Measurements from ENCODE around the gene LTBP2.

The LTBP2 gene

DNA sequence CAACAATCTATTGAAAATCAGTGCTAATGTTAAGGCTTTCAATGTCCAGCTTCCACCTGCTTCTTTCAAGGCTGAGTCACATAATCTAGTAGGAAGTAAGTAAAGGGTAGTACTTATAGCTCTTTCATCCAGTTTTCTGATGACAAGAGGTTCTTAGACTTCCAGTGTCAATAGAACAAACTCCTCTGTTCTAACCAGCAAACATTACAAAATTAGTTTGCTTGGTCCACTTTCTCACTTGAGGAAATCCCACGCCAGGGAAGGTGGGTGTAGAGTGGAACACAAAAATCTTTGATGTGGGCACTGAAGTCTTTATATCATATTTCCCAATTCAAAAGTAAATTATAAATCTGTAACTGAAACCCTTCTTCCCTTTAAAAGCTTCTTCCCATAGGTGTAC lies 121.6 kb downstream of the LTBP2 start:
- no peak overlapping the region for H3K27ac ChIP-seq (replicated peaks)
- no peak for DNase-seq (ENCODE audit: low read depth in 1 of 2, low spot score in 1 of 2)
- no peak overlapping the region for H3K4me3 ChIP-seq (replicated peaks; ENCODE audit: insufficient read depth, low read length)
- H3K27me3 ChIP-seq (ENCODE audit: insufficient read depth, poor library complexity, severe bottlenecking) = no peaks in the 10 kb centered on the region
- TF ChIP-seq SPI1 (IDR thresholded peaks at IDR 0.05; ENCODE audit: borderline replicate concordance, low read depth) = no peak
- TF ChIP-seq, protein P1, sequence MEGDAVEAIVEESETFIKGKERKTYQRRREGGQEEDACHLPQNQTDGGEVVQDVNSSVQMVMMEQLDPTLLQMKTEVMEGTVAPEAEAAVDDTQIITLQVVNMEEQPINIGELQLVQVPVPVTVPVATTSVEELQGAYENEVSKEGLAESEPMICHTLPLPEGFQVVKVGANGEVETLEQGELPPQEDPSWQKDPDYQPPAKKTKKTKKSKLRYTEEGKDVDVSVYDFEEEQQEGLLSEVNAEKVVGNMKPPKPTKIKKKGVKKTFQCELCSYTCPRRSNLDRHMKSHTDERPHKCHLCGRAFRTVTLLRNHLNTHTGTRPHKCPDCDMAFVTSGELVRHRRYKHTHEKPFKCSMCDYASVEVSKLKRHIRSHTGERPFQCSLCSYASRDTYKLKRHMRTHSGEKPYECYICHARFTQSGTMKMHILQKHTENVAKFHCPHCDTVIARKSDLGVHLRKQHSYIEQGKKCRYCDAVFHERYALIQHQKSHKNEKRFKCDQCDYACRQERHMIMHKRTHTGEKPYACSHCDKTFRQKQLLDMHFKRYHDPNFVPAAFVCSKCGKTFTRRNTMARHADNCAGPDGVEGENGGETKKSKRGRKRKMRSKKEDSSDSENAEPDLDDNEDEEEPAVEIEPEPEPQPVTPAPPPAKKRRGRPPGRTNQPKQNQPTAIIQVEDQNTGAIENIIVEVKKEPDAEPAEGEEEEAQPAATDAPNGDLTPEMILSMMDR (IDR thresholded peaks at IDR 0.05; ENCODE audit: insufficient read depth, low read length) = no peak
- no peak for TF ChIP-seq GABPA (IDR thresholded peaks at IDR 0.05; ENCODE audit: low read depth)
- TF ChIP-seq POLR2AphosphoS5 (IDR thresholded peaks at IDR 0.05; ENCODE audit: low read depth) = no peak
- TF ChIP-seq, protein P2, sequence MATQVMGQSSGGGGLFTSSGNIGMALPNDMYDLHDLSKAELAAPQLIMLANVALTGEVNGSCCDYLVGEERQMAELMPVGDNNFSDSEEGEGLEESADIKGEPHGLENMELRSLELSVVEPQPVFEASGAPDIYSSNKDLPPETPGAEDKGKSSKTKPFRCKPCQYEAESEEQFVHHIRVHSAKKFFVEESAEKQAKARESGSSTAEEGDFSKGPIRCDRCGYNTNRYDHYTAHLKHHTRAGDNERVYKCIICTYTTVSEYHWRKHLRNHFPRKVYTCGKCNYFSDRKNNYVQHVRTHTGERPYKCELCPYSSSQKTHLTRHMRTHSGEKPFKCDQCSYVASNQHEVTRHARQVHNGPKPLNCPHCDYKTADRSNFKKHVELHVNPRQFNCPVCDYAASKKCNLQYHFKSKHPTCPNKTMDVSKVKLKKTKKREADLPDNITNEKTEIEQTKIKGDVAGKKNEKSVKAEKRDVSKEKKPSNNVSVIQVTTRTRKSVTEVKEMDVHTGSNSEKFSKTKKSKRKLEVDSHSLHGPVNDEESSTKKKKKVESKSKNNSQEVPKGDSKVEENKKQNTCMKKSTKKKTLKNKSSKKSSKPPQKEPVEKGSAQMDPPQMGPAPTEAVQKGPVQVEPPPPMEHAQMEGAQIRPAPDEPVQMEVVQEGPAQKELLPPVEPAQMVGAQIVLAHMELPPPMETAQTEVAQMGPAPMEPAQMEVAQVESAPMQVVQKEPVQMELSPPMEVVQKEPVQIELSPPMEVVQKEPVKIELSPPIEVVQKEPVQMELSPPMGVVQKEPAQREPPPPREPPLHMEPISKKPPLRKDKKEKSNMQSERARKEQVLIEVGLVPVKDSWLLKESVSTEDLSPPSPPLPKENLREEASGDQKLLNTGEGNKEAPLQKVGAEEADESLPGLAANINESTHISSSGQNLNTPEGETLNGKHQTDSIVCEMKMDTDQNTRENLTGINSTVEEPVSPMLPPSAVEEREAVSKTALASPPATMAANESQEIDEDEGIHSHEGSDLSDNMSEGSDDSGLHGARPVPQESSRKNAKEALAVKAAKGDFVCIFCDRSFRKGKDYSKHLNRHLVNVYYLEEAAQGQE (IDR thresholded peaks at IDR 0.05; ENCODE audit: insufficient replicate concordance, low read depth) = no peak

DNA sequence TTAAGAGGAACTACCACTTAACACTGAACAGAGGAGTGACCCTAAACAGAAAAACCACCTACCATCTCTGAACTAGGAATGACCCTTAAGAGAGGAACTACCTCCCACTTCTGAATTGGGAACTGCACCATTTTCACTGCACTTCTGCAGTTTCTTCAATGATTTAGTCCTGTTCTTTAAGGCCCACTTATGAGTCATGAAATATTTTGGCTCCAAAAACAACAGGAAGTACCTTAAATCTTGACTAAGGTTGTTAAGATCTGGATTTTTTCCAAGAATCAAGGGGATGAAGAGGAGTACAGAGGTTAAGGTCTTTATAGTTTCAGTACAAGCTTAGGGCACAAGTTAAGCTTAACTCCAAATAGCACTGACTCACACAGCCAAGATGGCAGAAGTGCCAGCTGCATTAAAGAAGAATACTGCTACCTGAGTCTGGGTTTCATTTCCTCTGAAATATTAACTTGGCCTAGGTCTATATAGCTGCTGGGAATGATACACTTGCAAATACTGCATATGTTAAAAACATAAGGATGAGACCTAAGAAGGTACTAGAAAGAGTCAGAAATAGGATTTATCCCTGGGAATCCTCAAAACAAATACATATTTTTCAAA lies 123.1 kb downstream of the LTBP2 start:
- TF ChIP-seq POLR2AphosphoS5 (IDR thresholded peaks at IDR 0.05; ENCODE audit: low read depth) = no peak
- peak; percentile 76 for TF ChIP-seq SPI1 (IDR thresholded peaks at IDR 0.05; ENCODE audit: borderline replicate concordance, low read depth)
- Histone ChIP-seq H3K27ac (replicated peaks) (no peak overlapping the region), H3K27me3 (ENCODE audit: insufficient read depth, poor library complexity, severe bottlenecking) (no peaks in the 10 kb centered on the region), H3K4me3 (replicated peaks; ENCODE audit: insufficient read depth, low read length) (no peak overlapping the region)
- DNase-seq (ENCODE audit: low read depth in 1 of 2, low spot score in 1 of 2) = peak in 1 of 2 experiments; percentile 16

DNA sequence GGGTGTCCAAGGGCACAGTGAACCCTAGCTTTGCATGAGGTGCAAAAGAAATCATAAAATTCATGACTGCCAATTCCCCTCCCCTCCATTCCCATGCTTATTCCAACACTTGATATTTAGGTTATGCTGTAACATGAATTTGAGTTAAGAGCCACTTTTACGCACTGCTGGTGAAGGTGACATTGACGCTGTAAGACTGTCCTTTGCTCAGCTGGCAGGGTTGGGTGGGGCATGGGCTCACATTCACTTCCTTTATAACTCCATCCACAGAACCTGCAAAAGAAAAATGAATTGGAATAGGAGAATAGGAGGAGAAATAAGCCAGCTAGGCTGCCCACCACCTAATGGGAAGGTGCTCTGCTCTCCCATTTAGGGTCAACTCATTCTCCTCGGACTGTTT lies 125.9 kb downstream of the LTBP2 start:
- no peak for DNase-seq (ENCODE audit: low read depth in 1 of 2, low spot score in 1 of 2)
- H3K4me3 ChIP-seq (replicated peaks; ENCODE audit: insufficient read depth, low read length) = no peak overlapping the region
- H3K27me3 ChIP-seq (ENCODE audit: insufficient read depth, poor library complexity, severe bottlenecking) = no peaks in the 10 kb centered on the region
- TF ChIP-seq, protein P2 (IDR thresholded peaks at IDR 0.05; ENCODE audit: insufficient replicate concordance, low read depth) = no peak
- TF ChIP-seq GABPA (IDR thresholded peaks at IDR 0.05; ENCODE audit: low read depth) (no peak), POLR2AphosphoS5 (IDR thresholded peaks at IDR 0.05; ENCODE audit: low read depth) (no peak), SPI1 (IDR thresholded peaks at IDR 0.05; ENCODE audit: borderline replicate concordance, low read depth) (no peak)
- TF ChIP-seq, protein P1 (IDR thresholded peaks at IDR 0.05; ENCODE audit: insufficient read depth, low read length) = no peak
- no peak overlapping the region for H3K27ac ChIP-seq (replicated peaks)

DNA sequence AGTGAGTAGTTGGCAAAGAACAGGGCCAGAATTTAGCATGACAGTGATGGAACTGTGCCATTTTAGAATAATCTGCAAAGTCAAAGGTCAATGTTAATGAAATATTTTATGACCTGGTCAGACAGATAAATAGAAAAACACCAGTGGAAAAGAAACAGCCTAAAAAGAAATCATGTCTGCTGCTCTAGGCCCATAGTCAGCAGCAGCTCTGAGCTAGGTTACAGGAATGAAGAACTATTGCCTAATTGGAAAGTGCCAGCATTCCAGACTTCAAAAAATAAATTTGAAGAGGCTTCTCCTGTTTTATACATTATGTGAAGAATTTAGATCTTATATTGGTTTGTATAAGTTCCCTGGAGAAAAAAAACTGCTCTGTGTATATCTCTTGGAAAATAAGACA lies 128.7 kb downstream of the LTBP2 start:
- H3K27ac ChIP-seq (replicated peaks) = no peak overlapping the region
- H3K27me3 ChIP-seq (ENCODE audit: insufficient read depth, poor library complexity, severe bottlenecking) = no peaks in the 10 kb centered on the region
- TF ChIP-seq, protein P1 (IDR thresholded peaks at IDR 0.05; ENCODE audit: insufficient read depth, low read length) = no peak
- TF ChIP-seq SPI1 (IDR thresholded peaks at IDR 0.05; ENCODE audit: borderline replicate concordance, low read depth) = no peak
- TF ChIP-seq POLR2AphosphoS5 (IDR thresholded peaks at IDR 0.05; ENCODE audit: low read depth) = no peak
- no peak for TF ChIP-seq GABPA (IDR thresholded peaks at IDR 0.05; ENCODE audit: low read depth)
- TF ChIP-seq, protein P2 (IDR thresholded peaks at IDR 0.05; ENCODE audit: insufficient replicate concordance, low read depth) = no peak
- no peak for DNase-seq (ENCODE audit: low read depth in 1 of 2, low spot score in 1 of 2)
- H3K4me3 ChIP-seq (replicated peaks; ENCODE audit: insufficient read depth, low read length) = no peak overlapping the region
